GM21619 (cell line): ENCODE measurements around the gene SERPINA6.
"Not testable (repeated sequence)": the region's sequence is repeated elsewhere in the genome, so short reads cannot be mapped to it uniquely, and the experiment has no call there.

Source experiments
- ATAC-seq: cut with Tn5 transposase; IDR thresholded peaks from one replicate; pipeline ENCODE4 v1.9.1; 2021; ENCODE audit not compliant: unreplicated experiment

Gene SERPINA6

DNA sequence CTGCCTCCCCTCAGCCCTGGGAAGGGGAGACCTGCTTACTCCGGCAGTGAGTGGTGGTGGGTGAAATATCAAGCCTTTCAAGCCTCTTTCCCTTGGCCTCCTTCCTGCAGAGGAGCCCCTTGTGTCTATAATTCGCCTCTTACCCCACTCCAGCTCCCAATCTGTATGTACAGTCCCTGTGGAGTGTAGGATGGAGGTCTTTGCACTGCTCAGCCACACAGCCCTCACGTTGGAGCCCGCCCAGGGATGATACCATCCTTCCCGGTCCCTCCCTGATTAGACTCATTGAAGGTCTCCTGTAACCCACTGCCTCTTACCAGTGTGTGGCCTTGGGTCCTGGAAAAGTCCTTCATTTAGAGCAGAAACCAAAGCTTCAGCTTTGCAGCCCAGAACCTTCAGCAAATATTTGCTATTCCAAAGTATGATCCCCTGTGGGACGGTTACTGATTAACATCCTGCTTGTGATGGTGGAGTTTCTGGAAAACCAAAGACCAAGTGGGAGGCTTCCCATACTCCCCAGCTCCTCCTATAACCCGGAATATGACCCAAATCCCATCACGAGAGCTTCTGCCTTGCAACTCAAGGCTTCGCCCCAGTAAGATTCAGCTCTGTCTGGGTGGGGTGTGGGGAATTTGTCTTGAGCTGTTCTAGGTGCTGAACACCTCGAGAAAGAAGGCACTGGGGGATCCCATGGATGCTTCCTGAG is 30.1 kb downstream of the SERPINA6 start, which contains the start of gene SERPINA10:
SERPINA10 (minus strand) TSS at position 397 of the 706 bp plus-strand sequence. CDS start 2,675 bp downstream, outside the sequence.
- ATAC-seq, result no peak

DNA sequence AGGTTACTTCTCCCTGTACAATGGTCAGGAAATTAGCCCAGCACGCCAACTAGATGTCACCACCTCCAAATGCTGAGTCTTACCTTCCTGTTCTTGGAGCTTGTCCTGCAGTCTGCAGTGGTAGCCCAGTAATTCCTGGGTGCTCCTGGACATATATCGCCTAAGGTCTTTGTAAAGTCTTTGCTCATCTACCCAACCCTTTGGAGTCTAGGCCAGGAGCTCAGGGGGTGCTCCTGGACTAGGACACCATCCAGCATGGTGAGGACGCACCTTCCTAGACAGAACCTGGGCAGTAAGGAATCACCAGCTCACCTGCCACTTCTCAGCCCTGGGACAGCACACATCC is 30.6 kb downstream of the SERPINA6 start:
- ATAC-seq, result no peak

DNA sequence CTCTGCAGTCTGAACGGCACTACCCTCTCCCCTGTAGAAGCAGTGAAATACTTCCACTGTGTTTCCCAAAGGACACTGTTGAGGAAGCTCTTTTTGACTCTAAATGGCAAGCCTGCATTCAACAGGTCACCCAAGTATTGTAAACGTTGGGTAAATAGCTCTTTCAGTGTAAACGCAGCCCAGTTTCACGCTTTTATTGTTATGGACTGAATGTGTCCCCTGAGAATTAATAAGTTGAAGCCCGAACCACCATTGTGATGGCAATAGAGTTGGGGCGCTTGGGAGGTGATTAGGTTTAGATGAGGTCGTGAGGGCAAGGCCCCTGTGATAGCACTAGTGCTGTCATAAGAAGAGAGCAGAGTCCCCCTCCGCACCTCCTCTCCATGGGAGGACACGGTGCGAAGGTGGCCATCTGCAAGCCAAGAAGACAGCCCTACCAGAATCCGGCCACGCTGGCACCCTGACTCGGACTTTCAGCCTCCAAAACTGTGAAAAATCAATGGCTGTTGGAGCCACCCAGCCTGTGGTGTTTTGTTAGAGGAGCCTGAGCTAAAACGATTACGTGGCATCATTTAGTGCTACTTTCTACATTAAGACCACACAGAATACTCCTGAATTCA is 31.1 kb downstream of the SERPINA6 start:
- no peak for ATAC-seq

DNA sequence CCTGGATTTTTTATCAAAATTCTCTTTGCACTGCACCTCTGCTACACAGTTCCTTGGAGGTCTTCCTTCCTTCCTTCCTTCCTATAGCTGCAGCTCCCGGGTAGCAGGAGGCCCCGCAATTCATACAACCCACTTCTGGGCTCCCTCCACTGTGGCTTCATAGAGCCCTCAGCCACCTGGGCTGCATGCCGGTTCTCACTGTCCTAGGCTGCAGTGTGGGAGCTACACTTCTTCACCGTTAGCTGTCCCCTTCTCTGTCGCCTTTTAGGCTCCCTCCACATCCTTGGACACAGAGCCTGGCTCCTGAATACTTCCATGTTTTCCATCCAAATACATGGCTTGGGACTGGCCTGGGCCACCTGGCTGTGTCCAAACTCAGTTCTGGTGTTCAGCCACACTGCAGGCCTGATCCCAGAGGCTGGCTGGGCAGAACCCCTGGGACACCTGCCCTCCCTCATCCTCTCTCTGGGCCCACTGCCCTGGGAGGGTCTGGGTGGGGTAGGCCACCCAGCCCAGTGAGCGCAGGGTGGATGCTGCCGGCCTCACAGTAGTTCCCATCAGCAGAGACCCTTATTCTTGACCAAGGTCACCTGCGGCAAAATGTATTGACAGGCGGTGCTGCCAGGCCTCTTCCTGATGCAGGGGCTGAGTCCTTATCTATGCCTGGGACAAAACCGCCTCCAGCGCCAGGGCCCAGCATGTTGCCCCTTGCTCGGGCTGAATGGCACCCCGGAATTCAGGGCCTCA is 31.8 kb downstream of the SERPINA6 start:
- ATAC-seq, result no peak

DNA sequence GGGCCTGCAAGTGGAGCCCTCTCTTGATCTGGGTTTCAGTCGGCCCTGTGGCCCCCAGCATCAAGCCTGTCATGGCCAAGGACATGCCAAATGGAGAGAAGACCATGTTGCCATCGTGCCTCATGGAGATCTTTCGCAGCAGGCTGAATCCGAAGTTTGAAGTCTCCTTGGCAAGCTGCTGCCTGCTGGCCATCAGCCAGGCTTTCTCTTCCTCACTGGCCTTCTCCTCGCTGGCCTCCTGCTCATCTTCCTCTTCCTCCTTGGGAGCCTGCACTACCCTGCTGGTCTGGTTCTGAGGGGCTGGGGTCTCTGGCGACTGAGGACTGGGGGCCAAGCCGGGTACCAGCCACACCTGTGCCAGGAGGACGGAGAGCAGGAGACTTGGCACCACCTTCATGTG is 32.9 kb downstream of the SERPINA6 start:
- no peak for ATAC-seq

DNA sequence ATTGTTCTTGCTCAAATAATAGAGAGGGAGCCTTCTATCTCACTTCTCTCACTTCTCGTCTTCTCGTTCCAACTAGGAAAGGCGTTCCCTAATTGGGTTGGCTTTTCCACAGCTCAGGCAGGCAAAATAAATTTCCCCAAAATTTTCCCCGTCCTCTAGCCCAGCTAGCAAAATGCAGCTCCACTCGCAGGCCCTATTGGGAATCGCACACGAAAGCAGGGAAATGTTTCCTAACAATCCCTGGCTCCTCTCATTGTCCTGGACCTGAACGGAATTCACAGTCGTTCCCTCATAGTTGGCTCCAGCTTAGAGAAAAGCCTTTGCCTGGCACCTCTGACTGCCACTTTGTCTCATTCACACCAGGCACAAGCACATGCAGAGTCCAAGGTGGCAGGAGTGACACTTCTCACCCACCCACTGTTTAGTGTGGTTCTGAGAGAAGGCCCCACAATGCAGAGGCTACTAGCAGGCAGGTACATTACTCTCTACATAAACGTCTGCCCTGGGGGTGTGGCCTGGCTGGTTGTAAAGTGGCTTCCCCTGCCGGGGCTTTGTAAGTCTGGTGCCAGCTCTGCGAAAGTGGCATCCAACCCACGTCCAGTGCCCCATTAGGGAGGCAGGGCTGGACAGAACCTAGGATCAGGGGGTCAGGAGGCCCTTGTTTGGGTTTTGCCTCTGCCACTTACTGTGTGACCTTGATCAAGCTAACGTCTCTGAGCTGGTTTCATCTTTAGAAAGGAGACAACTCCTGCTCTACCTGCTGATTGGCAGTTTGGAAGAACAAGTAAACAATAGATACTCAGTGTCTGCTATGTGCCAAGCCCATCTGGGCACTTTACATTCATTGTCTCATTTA is 34.3 kb downstream of the SERPINA6 start:
- ATAC-seq, result no peak

DNA sequence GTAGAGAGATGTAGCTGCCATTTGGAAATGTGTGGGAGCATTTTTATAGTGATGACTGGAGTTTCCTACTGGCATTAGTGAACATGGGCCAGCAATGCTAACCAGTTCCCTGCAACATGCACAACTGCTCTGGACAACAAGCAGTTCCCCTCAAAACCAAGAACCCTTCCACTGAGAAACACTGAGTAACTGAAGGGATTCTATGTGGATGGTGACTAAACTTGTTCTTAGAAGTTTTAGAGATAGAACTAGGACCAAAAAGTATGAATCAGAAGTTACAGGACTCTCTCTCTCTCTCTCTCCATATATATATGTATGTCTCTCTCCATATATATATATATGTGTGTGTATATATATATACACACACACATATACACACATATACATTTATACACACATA is 38.0 kb downstream of the SERPINA6 start:
- ATAC-seq, result no peak

DNA sequence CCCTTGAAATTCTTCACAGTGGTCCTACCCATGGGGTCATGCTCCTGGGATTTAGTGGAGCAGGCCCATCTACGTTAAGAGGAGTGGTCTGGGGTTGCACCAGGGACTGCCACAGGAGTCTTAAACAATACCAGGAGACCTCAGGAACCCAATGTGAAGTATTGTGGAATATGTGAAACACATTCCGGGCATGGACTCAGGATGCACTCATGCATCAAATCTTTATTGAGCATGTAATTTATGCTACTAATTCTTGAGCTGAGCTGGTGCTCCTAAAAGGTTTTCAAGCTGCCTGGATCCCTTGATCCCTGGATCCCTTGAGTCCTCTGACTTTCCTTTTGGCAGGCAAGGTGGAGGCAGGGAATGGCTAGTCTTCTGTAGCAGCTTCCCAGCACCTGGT is 38.9 kb downstream of the SERPINA6 start:
- no peak for ATAC-seq

DNA sequence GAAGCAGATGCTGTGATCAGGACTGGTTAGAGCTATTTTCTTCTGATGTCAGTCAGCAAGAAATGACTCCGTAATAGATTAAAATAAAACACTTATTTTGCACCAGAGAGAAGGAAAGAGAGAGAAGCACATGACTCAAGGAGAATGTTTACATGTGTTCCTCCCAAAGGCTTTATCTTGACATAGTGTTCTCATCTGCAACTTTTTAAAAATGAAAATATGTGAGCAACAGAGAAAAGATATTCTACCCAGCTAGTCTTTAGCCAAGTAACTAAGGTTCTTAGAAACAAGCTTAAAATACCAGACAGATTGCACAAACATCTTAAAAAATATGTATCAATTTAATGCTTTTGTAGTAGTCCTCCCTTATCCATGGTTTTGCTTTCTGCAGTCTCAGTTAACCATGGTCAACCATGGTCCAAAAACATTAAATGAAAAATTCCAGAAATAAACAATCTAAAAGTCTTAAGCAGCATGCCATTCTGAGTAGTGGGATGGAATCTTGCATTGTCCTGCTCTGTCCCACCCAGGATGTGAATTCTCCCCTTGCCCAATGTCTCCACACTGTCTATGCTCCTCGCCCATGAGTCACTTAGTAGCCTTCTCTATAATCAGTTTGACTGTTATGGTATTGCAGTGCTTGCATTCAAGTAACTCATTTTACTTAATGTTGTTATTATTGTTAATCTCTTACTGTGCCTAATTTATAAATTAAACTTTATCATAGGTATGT is 40.0 kb downstream of the SERPINA6 start:
- ATAC-seq, result no peak

DNA sequence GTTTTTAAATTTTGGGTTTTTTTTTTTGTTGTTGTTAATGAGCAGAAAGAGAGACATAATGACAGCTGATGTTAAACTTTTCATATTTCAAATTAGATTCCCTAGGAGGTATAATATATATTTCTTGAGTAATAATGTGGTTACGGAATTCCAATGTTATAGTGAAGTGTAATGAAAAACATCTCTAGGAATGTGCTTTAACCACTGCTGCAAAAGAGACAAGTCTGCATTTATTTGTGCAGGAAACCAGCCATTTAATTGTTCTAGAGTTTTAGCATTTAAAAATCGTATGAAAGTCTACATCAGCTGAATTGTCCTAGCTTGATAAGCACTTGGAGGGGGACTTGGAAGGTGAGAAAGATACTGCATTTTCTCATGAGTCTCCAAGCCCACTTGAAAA is 44.4 kb downstream of the SERPINA6 start:
- no peak for ATAC-seq

DNA sequence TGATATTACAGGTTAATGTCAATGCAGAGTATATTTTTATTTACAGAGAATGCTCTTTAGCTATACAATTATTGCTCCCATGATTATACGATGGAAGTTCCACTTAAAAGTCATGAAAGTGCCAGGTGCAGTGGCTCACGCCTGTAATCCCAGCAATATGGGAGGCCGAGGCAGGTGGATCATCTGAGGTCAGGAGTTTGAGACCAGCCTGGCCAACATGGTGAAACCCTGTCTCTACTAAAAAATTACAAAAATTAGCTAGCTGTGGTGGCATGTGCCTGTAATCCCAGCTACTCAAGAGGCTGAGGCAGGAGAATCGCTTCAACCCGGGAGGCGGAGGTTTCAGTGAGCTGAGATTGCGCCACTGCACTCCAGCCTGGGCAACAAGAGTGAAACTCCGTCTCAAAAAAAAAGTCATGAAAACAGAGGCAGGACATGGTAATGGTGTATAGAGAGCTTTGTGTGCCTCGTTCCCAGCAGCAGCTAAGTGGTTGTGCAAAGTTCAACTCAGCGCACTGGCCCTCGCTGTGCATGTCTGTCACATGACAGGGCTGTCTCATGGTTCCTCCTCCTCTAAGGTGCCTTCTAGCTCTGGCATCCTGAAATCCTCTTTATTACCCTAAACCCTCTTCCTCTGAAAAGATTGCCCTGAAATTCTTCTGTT is 46.1 kb downstream of the SERPINA6 start:
- not testable (repeated sequence) for ATAC-seq

DNA sequence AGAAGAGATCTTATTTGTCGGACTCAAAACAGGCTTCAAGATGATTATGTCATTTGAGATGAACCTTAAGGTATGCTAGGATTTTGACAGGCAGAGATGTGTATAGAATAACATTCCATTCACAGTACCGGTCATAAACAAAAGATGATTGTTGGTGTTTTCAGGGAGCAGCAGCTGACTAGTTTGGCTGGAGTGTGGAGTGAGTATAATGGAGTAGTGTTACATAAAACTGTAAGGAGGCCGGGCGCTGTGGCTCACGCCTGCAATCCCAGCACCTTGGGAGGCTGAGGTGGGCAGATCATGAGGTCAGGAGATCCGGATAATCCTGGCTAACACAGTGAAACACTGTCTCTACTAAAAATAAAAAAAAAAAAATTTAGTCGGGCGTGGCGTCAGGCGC is 54.0 kb downstream of the SERPINA6 start:
- ATAC-seq, result no peak

DNA sequence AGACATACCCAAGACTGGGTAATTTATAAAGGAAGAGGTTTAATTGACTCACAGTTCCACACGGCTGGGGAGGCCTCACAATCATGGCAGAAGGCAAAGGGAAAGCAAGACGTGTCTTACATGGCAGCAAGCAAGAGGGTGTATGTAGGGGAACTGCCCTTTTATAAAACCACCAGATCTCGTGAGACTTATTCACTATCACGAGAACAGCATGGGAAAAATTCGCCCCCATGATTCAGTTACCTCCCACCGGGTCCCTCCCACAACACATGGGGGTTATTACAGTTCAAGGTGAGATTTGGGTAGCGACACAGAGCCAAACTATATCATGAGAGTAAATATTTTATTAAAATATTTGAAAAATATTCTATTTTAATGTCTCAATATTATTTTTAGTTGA is 54.6 kb downstream of the SERPINA6 start:
- ATAC-seq, result not testable (repeated sequence)

DNA sequence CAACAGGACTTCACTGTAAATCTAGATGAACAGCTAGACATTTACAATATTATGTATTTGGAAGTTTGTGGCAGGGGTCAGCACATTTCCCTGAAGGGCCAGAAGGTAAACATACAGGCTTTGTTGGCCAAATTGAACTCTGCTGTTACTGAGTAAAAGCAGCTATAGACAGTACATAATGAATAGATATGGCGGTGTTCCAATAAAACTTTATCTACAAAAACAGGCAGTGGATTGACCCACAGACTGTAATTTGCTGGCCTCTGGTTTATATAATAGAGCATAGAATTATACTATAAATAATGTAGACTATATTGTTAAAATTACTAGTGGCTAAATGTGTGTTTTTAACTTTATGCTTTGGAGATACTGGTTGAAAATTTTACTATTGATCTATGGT is 55.8 kb downstream of the SERPINA6 start:
- ATAC-seq, result no peak

DNA sequence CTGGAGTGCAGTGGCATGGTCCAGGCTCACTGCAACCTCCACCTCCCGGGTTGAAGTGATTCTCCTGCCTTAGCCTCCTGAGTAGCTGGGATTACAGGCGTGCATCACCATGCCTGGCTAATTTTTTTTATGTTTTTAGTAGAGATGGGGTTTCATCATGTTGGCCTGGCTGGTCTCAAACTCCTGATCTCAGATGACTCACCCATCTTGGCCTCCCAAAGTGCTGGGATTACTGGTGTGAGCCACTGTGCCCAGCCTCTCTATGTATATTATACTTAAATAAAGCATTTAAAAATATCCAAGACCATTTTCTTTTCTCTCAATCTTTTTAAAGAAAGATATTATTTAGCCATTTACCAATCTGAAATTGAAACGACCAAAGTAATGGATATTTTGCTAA is 58.9 kb downstream of the SERPINA6 start:
- ATAC-seq, result not testable (repeated sequence)
